ENCODE results near the gene C8B.

The C8B gene

DNA sequence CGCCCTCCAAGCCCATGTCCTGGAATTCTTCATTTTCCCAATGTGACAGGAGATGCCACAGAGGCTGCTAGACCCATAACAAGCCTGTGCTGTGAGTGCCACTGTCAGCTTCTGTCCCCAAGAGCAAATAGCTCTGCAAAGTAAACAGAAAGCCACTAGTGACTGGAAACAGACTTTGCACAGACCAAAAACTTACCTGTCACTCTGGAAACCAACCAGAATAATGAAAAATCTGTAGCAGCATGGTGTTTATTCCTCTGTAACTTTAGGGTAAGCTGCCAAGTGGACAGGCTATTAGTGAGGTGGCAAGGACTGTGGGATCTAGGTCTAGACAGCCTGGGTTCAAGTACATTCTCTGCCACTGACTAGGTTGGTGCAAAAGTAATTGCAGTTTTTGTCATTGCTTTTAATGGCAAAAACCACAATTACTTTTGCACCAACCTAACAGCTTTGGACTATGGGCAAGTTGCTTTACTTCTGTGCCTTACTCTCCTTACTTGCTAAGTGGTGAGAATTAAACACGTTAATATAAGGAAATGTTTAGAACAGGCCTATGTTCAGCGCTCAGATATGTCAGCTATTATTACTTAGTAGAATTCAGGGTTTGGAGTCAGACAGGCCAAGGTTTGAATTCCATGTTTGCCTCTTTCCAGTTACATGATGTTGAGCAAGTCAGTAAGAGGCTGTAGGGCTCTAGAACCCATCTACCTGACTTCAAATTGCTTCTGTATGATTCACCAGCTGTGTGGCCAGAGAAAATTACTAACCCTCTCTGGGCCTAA is at the start of gene C8B:
C8B (minus strand) TSS at position 100 of the 782 bp plus-strand sequence; CDS start at position 33, 67 bp downstream.
- DNase-seq: no peak

- DNase-seq: no peak
Measured at GRCh38 chr1:57015071-57015470, 49.3 kb upstream of the C8B start.

DNA sequence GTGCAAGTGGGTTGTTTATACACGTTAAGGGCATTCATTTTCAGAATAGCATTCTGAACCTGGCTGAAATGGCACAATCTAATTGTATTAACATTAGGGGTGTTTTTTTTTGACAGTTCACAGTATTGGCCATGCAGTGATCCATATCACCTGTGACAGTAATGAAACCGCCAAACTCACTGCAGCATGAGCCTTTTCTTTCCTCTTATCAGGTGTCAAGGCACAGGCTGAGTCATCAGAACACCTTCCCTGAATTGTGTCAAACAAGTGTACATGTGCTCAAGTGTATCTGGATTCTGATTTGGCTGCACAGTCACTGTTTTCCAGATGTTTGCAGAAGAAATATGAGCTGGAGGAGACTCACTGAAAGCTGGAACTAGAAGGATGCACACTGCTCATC is 47.7 kb upstream of the C8B start:
- no peak for DNase-seq

GRCh38 chr1:57012315-57012714 is 46.5 kb upstream of the C8B start:
- no peak for DNase-seq

DNA sequence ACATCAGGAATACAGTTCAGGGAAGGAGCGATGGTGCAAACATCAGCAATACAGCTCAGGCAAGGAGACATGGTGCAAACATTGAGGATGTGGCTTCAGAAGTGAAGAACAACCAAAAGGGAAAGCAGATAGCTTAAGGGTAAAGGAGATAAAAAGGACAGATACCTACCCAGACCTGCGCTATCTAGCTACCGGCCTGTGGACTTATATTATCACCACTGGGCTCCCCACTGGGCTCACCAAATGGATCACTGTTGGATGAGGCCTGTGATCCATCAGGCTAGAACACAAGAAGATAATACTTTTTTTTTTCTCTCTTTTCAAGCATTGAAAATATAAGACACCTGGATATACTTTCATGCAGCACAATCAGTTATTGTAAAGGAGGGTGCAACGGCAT is 44.7 kb upstream of the C8B start:
- no peak for DNase-seq

GRCh38 chr1:57007948-57008347 is 42.1 kb upstream of the C8B start:
- no peak for DNase-seq

DNA sequence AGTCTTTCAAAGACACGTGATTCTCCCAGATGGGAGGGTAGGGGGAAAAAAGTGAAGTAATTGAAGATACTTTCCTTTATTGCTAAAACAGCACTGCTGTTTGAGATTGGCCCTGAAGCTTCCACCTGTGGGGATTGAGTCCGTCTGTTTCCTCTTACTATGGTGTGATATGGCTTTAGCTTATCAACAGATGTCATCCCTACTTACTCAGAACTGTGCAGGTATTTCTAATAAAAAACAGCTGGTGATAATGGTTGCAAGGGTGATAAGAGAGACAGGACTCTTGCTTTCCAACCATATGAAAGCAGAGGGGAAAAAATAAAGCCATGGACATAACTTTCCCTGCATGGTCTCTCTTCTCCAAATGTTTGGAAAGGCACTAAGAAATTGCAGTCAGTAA is 41.7 kb upstream of the C8B start:
- DNase-seq: no peak

GRCh38 chr1:57003398-57004139 is 37.8 kb upstream of the C8B start:
- no peak for DNase-seq

DNA sequence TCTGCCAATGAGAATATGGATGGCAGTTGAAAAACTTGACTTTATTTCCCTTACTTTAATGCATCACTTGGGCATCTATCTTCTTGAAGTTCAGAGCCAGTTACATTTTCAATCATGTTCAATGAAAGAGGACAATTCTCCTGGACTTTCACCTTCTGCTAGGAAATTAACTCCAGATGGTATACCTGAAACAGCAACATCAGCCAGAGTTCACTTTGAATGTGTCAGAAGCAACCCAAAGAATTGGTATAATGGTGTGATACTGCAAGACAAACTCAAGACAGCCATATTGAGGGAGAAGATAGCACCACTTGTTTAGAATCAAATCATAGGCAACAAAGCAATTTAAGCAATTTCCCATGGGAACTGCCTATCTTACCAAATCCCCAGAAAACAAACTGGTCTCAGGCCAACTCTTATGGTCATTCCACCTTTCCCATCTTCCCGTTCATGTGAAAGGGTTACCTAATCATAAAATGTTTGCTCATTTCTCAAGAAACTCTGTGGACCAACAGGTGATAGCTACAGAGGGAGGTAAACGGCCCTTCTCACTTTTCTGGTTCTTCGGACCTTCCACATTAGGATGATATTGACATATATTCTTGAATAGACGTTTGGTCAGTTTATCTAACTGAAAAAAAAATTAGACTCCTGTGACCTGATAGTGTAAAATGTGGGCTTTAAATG is 29.7 kb upstream of the C8B start:
- DNase-seq: no peak

GRCh38 chr1:56993475-56993874 is 27.7 kb upstream of the C8B start:
- no peak for DNase-seq

DNA sequence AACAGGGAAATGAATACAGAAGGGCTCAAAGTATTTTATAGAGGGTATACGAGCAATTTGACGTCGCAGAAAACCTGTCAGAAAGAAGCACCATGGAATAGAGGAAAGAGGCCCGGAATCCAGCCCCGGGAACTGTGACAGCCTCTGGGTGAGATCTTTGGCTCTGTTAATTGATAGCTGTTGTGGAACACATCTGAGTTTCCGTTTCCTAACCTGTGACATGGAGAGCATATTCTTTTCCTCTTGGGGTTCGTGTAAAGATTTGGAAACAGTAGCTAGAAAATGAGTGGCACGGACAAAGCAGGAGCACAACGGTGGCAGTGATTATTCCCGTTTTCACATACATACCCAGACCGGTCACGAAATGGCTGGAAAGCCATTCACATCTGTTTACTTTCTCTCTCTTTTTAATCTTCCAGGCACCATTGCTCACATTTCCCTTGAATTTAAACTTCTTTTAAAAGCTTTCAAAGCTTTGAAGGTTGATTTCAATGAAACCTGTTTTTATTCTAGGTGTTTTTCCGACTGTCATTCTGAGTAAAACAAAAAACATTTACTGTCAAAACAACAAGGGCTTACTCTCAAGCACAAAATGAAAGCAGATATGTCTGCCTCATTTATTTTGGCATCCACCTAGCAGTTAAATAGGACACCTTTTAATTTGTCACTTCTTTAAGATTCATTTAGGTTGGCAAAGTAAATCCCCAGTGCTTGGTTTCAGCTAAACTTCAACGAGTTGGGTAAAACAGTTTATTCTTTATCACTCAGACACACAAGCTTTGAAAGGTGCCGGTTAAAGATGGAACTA is 26.7 kb upstream of the C8B start:
- no peak for DNase-seq

GRCh38 chr1:56991576-56991975 is 25.8 kb upstream of the C8B start:
- DNase-seq: no peak

DNA sequence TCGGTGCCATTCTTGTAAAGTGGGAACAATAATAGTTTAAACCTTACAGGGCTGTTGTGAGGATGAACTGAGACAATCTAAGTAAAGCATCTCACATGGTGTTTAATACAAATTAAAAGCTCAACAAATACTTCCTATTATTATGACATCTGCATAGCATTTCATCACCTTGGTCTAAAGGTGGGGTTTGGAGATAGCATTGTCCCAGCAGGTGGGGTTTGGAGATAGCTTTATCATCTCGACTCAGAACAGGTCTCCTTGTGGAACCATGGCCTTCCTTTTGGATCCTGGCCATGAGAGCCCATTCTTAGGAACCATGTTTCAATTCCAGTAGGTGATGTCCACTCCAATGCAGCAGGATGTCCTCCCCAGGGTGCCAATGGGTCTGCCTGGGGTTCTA is 20.6 kb upstream of the C8B start:
- DNase-seq: no peak

GRCh38 chr1:56985857-56986256 is 20.0 kb upstream of the C8B start:
- no peak for DNase-seq

DNA sequence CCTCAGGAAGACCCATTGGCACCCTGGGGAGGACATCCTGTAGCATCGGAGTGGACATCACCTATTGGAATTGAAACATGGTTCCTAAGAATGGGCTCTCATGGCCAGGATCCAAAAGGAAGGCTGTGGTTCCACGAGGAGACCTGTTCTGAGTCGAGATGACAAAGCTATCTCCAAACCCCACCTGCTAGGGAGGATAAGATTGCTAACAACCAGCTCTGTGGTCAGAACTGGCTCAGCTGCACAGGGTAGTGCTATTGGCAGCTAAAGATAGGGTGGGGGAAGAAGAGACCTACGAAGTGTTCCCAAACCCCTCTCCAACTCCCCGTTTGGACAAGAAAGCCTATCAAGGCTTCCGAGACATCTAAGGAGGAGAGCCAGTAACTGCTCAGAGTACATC is 17.7 kb upstream of the C8B start:
- no peak for DNase-seq

- no peak for DNase-seq
Measured at GRCh38 chr1:56979986-56980755, 14.4 kb upstream of the C8B start.

DNA sequence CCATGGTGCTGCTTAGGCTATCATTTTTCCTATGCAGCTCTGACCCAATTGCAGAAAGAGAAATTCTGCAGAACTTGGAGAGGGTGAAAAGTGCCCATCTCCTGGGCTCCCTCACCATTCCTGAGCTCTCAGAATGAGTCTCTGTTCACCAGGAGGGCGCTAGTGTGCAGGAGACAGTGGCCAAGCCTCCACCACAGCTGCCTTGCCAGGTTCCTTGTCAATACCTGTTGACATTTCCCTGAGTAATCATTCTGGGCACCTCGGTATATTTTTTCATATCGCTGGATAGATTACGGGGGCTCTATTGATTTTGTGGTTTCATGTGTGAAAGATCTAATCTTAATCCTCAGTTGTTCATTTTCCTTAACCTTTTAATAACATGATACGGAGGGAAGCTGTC is 13.0 kb upstream of the C8B start:
- DNase-seq: no peak

DNA sequence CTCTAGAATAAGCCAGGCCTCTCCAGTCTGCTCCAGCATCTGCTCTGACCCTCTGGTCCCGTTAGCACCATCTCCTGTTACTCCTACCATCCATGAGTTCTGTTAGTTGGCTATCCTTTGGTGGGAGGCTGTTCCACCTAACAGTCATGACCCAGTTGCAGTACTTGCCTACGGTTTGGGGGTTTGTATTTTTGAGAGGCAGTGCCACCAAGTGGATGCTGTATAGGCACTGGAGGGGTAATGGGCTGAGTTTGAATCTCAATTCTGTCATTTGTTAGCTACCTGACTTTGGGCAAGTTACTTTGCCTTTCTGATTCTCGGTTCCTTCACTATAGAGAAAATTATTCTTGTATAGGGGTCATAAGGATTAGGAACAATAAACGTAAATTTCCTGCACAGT is 12.1 kb upstream of the C8B start:
- DNase-seq: no peak

DNA sequence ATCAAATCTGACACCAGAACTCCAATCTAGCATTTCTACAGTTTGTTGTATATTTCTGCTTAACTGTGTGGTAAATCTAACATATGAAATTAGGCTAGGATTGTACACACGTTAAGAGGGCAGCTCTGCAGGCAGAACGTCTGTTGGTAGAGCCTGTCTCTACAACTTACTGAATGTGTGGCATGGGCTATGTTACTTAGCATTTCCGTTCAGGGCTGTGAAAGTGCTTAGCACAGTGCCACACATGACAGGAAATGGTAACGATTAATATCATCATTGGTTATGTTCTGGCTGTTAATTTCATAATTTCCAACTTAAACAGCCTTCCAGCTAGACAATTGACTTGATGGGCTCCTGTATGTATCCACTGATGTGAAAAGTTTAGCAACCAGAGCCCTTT is 9.6 kb upstream of the C8B start:
- no peak for DNase-seq

DNA sequence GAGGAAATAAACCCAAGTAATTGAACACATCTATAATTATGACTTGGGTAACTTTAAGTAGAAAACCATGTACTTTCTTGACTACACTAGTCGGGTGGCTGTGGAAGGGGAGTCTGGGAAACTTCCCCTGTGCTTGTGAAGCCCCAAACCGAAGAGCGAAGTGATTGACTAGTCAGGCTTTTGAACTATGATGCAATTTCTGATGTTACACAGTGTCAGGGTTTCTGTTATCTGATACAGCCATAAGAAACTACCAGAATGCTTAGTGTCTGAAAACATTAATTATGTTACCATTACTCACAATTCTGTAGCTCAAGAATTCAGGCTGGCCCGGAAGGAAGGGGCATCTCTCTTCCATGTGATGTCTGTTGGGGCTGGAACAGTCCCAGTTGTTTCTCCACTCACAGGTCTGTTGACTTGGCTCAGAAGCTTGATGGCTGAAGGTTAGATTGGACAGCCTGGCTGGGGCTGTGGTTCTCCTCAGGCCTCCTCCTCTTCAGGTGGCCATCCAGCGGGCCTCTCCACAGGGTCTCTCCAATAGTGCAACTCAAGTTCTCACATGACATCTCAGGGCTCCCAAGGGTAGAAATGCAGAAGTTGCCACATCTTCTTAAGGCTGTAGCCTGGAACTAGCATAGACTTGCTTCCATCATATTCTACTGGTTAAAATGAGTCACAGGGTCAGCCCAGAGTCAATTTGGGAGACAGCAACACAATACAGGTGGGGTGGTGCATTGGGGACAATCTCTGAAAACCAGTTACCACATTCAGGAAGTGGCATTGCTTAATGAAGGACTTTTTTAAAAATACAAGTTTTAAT is 8.3 kb upstream of the C8B start:
- no peak for DNase-seq

- DNase-seq: no peak
Measured at GRCh38 chr1:56972976-56973375, 7.2 kb upstream of the C8B start.

Measured in NCI-H1417 treated with DMSO at 0.1 percent for 48 hours (cell line).